HG02642 (cell line): ENCODE data around the gene ECM1.

Source experiments
- ATAC-seq: cut with Tn5 transposase; IDR thresholded peaks from one replicate; pipeline ENCODE4 v1.9.1; 2021; ENCODE audit warnings: mild to moderate bottlenecking; ENCODE audit not compliant: unreplicated experiment, poor library complexity

The ECM1 gene

GRCh38 chr1:150511985-150512660 lies 4.2 kb downstream of the ECM1 start:
- ATAC-seq: no peak

DNA sequence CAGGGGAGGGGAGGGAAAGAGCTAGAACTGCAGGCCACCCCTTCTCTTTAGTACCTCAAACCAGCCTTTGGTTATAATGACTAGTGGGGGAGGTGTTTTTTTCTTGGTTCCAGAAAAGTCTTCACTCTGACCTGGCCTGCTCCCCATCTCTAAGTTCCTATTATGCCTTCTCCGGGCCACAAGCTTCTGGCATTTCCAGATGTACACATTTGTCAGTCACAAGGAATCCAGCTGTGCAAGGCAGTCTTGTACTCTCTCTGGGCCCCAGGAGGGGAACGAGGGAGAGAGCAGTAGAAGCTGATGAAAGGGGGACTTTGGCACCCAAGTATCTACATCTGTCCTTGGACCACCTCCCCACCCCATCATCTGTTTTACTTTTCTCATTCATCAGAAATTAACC lies 4.9 kb downstream of the ECM1 start:
- no peak for ATAC-seq

DNA sequence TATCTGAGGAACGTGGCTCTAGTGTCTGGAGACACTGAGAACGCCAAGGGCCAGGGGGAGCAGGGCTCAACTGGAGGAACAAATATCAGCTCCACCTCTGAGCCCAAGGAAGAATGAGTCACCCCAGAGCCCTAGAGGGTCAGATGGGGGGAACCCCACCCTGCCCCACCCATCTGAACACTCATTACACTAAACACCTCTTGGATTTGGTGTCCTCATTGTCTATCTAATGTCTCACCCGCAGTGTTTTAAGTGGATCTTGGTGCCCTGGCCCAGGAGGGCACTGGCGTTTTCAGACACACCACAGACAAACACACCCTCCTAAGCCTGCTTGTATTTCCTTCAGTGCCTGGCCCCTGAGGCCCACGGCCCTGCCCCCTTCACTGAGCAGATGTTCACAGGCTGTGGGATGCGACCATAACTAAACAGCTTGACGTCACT lies 5.5 kb downstream of the ECM1 start:
- ATAC-seq: no peak

- ATAC-seq: no peak
These were observed 6.4 kb downstream of the ECM1 start for GRCh38 chr1:150514260-150514659.

DNA sequence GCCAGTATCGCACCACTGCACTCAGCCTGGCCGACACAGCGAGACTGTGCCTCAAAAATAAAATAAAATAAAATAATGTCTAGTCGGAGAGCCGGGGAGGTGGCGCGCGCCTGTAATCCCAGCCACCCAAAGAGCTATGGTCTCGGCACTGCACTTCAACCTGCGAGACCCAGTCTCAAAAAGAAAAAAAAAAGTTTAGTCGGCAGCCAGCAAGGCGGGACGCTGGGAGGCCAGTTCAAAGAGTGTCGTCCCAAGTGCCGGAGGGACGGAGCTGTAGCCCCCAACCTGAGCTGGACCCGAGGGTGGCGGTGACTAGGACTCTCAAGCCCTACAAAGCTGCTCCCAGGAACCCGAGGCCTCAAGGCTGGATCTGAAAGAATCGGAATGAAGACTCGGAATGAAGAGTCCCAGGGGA lies 7.0 kb downstream of the ECM1 start:
- no peak for ATAC-seq

- peak; percentile 98 for ATAC-seq
These were observed 7.6 kb downstream of the ECM1 start, which contains the start of gene FALEC for GRCh38 chr1:150515328-150516049. TSS of gene FALEC (plus strand) at chr1:150515752.

DNA sequence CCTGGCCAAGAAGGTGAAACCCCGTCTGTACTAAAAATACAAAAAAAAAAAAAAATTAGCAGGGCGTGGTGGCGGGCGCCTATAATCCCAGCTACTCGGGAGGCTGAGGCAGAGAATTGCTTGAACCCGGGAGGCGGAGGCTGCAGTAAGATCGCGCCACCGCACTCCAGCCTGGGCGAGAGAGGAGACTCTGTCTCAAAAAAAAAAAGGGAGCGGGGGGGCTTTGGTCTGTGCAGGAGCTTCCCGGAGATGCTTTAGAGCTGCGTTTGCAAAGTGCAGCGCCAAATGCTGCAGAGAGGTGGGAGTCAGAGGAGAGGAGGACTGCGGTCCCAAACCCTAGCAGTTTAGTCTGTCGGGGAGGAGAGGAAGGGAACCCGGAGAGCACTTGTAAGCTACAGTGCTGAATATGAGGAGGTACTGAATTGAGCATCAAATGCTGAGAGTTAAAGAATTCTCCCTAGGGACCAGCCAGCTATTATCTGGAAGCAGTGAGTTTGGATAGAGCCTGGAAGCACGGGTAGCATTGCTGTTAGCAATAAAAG lies 8.2 kb downstream of the ECM1 start:
- no peak for ATAC-seq

DNA sequence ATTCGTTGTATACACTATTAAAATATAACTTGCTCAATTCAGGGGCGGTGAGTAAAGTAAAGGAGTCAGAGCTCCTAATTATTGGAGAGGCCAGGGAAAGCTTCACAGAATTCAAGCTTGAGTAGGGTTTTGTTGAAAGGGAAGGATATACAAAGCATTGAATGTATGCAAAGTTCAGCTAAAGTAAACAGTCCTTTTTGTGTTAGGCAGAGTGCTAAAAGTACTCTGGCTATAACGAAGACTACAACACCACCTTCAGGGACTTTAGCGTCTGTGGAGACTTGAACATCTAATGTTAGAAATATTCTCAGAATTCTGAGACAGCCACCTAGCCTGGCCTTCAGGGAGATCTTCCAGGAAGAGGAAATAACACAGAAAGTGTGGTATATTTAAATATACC lies 8.7 kb downstream of the ECM1 start:
- ATAC-seq: no peak

- ATAC-seq: no peak
These were observed 13.5 kb downstream of the ECM1 start for GRCh38 chr1:150521196-150521968.

DNA sequence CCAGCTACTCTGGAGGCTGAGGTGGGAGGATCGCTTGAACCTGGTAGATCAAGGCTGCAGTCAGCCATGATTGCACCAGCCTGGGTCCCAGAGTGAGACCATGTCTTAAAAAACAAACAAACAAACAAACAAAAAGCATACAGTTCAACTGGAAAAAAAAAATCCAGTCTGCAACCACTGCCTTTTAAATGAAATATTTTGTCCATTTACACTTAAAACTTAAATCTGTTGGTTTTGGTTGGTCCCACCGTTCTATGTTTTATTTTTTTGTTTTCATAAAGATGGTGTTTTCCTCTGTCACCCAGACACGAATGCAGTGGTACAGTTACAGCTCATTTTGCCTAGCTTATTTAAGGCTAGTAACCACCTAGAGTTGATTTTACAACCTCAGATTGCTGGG lies 17.4 kb downstream of the ECM1 start:
- no peak for ATAC-seq

DNA sequence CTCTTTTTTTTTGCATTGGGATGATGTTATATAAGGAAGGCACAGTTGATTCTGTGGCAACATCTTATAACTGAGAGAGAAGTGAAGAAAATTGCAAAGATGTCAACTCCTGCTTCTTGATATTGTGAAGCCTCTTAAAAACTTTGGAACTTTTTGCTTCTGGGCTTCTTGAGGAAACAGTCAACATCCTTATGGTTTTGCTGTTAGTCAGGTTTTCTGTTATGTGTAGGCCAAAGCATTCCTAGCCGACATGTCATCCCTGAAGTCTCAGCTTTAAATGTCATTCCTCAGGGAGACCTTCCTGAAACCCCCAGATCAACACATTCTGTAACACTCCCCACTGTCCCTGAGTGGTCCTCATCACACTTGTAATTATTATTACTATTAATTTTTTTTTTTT lies 20.3 kb downstream of the ECM1 start:
- no peak for ATAC-seq

- no peak for ATAC-seq
These were observed 21.1 kb downstream of the ECM1 start for GRCh38 chr1:150529017-150529416.

- no peak for ATAC-seq
These were observed 22.7 kb downstream of the ECM1 start for GRCh38 chr1:150530491-150531159.

- ATAC-seq: no peak
These were observed 25.0 kb downstream of the ECM1 start for GRCh38 chr1:150532860-150533259.

DNA sequence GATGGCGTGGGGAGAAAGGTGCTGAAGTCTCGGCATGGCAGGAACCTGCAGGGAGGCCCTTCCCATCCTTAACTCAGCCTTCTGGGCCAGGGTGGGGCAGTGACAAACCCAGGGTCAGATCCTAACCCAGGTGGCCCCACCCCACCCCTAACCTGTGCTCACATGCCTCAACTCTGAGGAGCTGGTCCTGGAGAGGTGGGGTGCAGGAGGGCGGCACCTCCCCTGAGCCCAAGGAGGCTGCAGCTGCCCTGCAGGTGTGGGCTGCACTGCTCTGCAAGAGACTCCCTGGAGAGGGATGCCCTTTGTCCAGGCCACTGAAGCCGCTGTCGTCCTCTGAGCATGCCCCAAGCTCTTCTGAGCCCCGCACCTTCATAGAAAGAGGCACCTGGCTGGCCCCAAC lies 26.1 kb downstream of the ECM1 start:
- no peak for ATAC-seq

GRCh38 chr1:150535511-150536287 lies 27.8 kb downstream of the ECM1 start:
- ATAC-seq: no peak

DNA sequence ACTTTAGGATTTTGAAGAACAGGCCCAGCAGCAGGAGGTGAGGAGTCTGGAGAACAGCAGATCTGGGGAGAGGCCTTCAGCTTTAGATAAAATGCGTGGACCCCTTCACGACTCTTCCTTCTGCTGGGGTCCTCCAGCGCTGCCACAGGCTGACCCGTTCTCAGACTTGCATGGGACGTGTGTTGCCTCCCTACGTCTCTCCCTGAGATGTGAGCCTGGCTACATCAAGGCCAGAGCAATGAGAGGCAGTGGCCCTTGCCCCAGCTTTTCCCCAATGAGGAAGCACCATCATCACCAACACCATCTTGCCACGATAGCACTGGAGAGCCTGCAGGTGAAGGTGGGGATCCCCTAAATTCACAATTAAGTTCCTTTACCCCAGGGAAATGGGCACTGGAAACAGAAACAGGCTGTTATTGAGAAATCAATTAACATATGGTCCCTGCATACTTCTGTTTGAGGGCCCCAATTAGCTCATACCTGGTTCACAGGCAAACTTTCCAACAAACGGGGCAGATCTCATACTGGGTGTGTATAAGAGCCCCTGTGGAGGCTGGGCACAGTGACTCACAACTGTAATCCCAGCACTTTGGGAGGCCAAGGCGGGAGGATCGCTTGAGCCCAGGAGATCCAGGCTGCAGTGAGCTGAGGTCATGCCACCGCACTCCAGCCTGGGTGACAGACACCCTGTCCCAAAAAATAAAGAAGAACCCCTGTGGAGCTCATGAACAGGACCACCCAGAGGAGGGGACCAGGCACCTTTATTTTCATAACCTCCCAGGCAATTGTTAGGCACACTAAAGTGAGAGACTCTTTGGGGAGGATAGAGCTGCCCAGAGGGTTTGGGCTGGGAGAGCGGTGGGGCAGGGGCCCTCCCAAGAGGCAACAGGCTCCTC lies 29.2 kb downstream of the ECM1 start:
- no peak for ATAC-seq
